ENCODE data around the gene VPS8. TPM values are rescaled to one million over a fixed set of nuclear protein-coding genes. Genes with fewer than 3 reads are reported as not detected.

VPS8 gene
- total and polyA plus RNA-seq, 8 donors, result 41.5 to 114 (median 51.3) TPM

DNA sequence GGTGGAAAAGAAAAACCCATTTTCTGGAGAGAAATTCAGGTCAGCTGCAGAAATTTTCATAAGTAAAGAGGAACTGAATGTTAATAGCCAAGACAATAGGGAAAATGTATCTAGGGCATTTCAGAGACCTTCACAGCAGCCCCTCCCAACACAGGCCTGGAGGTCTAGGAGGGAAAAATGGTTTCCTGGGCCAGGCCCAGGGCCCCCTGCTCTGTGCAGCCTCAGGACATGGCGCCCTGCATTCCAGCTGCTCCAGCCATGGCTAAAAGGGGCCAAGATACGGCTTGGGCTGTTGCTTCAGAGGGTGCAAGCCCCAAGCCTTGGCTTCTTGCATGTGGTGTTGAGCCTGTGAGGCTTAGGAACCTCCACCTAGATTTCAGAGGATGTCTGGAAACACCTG is 248.7 kb downstream of the VPS8 start:
- TF ChIP-seq, protein P1, sequence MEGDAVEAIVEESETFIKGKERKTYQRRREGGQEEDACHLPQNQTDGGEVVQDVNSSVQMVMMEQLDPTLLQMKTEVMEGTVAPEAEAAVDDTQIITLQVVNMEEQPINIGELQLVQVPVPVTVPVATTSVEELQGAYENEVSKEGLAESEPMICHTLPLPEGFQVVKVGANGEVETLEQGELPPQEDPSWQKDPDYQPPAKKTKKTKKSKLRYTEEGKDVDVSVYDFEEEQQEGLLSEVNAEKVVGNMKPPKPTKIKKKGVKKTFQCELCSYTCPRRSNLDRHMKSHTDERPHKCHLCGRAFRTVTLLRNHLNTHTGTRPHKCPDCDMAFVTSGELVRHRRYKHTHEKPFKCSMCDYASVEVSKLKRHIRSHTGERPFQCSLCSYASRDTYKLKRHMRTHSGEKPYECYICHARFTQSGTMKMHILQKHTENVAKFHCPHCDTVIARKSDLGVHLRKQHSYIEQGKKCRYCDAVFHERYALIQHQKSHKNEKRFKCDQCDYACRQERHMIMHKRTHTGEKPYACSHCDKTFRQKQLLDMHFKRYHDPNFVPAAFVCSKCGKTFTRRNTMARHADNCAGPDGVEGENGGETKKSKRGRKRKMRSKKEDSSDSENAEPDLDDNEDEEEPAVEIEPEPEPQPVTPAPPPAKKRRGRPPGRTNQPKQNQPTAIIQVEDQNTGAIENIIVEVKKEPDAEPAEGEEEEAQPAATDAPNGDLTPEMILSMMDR (IDR thresholded peaks at IDR 0.05), result no peak
- intact Hi-C loops (cut with DNase I), result loop anchor here in 1 of 2 donors (10.0 kb wide), 1 partner anchor 56 kb away; no protein-coding TSS in a partner anchor
- no peak overlapping the region for H3K4me3 ChIP-seq
- ATAC-seq, result no peak
- H3K36me3 ChIP-seq, result peaks cover 0 to 3% of the 10 kb centered on the region in 2 donors
- no peaks in the 10 kb centered on the region for H3K27me3 ChIP-seq
- H3K9me3 ChIP-seq, result peaks cover 0 to 17% of the 10 kb centered on the region in 2 donors
- H3K27ac ChIP-seq, result peak overlapping the region in 1 of 2 donors; percentile 78
- H3K4me1 ChIP-seq, result peaks cover 0 to 21% of the 10 kb centered on the region in 2 donors
- DNase-seq, result no peak

DNA sequence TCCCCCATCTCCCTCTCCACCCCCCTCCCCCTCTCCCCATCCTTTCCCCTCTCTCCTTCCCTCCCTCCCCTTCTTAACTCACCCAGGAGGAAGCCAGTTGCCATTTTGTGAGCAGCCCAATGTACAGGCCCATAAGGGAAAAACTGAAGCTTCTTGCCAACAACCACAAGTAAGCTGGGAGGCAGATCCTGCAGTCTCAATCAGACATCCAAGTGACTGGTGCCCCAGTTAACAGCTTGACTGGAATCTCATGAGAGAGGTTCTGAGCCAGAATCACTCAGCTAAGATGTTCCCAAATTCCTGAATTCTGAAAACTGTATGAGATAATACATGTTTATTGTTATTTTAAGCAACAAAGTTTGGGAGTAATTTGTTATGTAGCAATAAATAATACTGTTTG is 250.2 kb downstream of the VPS8 start:
- TF ChIP-seq, protein P1 (IDR thresholded peaks at IDR 0.05), result no peak

DNA sequence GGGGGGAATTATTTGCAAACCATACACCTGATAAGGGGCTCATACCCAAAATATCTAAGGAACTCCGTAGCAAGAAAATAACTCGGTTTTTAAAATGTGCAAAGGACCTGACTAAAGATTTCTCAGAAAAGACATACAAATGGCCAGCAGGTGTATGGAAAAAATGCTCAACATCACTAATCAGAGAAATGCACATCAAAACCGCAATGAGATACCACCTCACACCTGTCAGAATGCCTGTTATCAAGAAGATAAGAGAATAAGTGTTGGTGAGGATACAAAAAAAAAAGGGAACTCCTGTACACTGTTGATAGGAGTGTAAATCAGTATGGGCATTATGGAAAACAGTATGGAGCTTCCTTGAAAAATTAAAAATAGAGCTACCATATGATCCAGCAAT is 251.5 kb downstream of the VPS8 start:
- H3K36me3 ChIP-seq, result no peaks in the 10 kb centered on the region
- DNase-seq (no peak), ATAC-seq (no peak)
- TF ChIP-seq, protein P1 (IDR thresholded peaks at IDR 0.05), result no peak
- intact Hi-C loops (cut with DNase I), result loop anchor here in 1 of 2 donors (10.0 kb wide), 1 partner anchor 59 kb away; no protein-coding TSS in a partner anchor
- H3K27me3 ChIP-seq, result no peaks in the 10 kb centered on the region
- H3K4me3 ChIP-seq, result no peak overlapping the region
- H3K9me3 ChIP-seq, result peaks cover 0 to 5% of the 10 kb centered on the region in 2 donors
- no peak overlapping the region for H3K27ac ChIP-seq
- H3K4me1 ChIP-seq, result peaks cover 0 to 20% of the 10 kb centered on the region in 2 donors

More for the DNA sequence above, 250.2 kb downstream of the VPS8 start:
- Histone ChIP-seq H3K27ac (no peak overlapping the region), H3K4me1 (peaks cover 0 to 21% of the 10 kb centered on the region in 2 donors), H3K9me3 (peaks cover 0 to 13% of the 10 kb centered on the region in 2 donors), H3K4me3 (no peak overlapping the region), H3K36me3 (no peaks in the 10 kb centered on the region), H3K27me3 (no peaks in the 10 kb centered on the region)
- DNase-seq, result no peak
- ATAC-seq, result no peak
- intact Hi-C loops (cut with DNase I), result loop anchor here in 1 of 2 donors (10.0 kb wide), 1 partner anchor 57 kb away; no protein-coding TSS in a partner anchor

DNA sequence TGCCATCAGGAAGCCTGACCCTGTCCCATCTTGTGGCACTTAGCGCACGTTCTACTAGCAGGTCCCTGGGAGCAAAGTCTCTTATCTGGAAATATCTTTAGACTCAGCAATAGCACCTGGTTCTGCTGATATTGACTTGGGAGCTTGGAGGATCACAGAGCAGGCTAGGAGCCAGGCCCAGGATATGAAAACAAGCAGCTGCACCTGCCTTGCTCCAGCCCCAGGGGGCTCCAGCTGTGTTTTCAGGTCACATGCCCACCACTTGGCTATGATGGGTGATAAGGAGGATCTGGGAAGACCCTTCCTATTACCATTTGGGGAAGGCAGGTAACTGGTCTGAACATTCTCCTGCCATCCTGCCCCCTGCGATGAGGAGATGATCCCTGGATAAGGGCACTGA is 253.1 kb downstream of the VPS8 start:
- no peaks in the 10 kb centered on the region for H3K27me3 ChIP-seq
- H3K4me1 ChIP-seq, result peaks cover 0 to 4% of the 10 kb centered on the region in 2 donors
- DNase-seq (no peak), ATAC-seq (no peak)
- peaks cover 0 to 5% of the 10 kb centered on the region in 2 donors for H3K9me3 ChIP-seq
- no peak overlapping the region for H3K4me3 ChIP-seq
- H3K27ac ChIP-seq, result no peak overlapping the region
- TF ChIP-seq, protein P1 (IDR thresholded peaks at IDR 0.05), result no peak
- intact Hi-C loops (cut with DNase I), result loop anchor here in 1 of 2 donors (10.0 kb wide), 1 partner anchor 60 kb away; no protein-coding TSS in a partner anchor
- H3K36me3 ChIP-seq, result no peaks in the 10 kb centered on the region

DNA sequence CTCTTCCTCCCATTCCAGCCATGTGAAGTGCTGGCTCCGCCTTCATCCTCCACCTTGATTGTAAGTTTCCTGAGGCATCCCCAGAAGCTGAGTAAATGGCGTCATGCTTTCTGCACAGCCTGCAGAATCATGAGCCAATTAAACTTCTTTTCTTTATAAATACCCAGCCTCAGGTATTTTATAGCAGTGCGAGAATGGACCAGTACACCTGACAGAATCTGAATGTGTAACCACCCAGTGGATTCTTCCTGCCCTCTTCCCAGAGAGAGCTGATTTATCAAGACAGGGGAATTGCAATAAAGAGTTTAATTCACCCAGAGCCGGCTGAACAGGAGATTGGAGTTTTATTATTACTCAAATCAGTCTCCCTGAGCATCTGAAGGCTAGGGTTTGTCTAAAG is 254.3 kb downstream of the VPS8 start:
- Histone ChIP-seq H3K4me1 (no peaks in the 10 kb centered on the region), H3K9me3 (peaks cover 0 to 3% of the 10 kb centered on the region in 2 donors), H3K36me3 (no peaks in the 10 kb centered on the region), H3K27me3 (no peaks in the 10 kb centered on the region), H3K4me3 (no peak overlapping the region), H3K27ac (no peak overlapping the region)
- intact Hi-C loops (cut with DNase I), result loop anchor here in 1 of 2 donors (10.0 kb wide), 1 partner anchor 61 kb away; no protein-coding TSS in a partner anchor
- DNase-seq (no peak), ATAC-seq (no peak)
- TF ChIP-seq, protein P1 (IDR thresholded peaks at IDR 0.05), result no peak

Data from left lung (tissue), 10 donors.